Kidney epithelial cell (primary cell): Measurements from ENCODE around the gene ADK. TPM values are rescaled to one million over a fixed set of nuclear protein-coding genes. Genes with fewer than 3 reads are reported as not detected.
"Not testable (repeated sequence)": the region's sequence is repeated elsewhere in the genome, so short reads cannot be mapped to it uniquely, and the experiment has no call there.

Experiments used
- DNase-seq: peaks from one replicate; pipeline ENCODE4 v3.0.0-alpha.2; 2010; ENCODE audit warnings: low read depth
- H3K27me3 ChIP-seq: 2 replicates; pipeline ENCODE4 v1.6.0; 2011; ENCODE audit warnings: low read length; ENCODE audit not compliant: control insufficient read depth, insufficient read depth
- H3K36me3 ChIP-seq: 2 replicates; pipeline ENCODE4 v1.5.1; 2011; ENCODE audit warnings: low read length; ENCODE audit not compliant: control insufficient read depth, insufficient read depth
- H3K4me3 ChIP-seq: 2 replicates; pipeline ENCODE4 v1.5.1; 2011; ENCODE audit warnings: low read depth, mild to moderate bottlenecking, control low read depth, low read length
- total RNA-seq: library from RNA; depleted of rRNA; stranded (reverse); fragments of >200 nt; gene quantifications from 2 replicates; pipeline ENCODE4 v1.2.3, GENCODE V29; 2015
- TF ChIP-seq, protein P1 (sequence below): IDR thresholded peaks from 2 replicates; pipeline ENCODE4 v1.5.1; 2011; ENCODE audit warnings: mild to moderate bottlenecking, moderate library complexity, low read length, control low read depth, inconsistent platforms; ENCODE audit not compliant: insufficient read depth, poor library complexity, severe bottlenecking

The ADK gene
- total RNA-seq, 1 donor from 2014 or later = 43.6 TPM

DNA sequence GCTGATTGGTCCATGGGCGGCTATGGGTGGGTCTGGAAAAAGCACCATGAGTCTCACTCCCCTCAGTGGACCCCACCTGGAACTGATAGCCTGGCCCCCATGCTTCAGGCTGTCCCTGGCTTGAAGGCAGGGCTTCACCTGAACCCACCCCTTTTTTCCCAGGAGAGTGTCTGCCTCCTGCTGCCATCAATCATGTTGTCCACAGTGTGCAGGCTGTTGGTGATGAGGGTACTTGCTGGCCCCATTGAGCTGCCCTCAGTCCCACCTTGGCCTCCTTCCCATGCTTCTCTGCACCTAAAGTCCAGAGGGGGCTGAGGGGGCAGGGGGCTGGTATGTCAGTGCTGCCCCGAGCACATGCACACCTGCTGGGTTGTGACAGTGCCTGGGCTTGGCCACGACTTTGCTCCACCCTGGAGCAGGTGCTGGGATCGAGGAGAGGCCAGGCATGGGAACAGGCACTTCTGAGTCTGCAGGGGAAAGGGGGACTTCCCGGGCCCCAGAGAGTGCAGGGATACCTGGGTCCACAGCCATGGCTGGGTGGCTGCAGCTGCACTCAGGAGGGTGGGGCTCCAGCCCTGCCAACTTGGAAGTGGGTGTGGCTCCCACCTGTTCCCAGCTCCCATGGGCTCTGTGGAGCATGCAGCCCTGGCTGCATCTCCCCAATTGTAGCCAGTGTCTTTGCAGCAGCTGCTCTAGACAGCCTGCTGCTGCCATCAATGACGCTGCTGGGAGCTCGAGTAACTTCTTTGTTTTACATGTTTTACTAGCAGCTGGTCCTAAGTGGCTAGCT, 56.9 kb downstream of the ADK start:
- no peak for DNase-seq
- TF ChIP-seq, protein P1, sequence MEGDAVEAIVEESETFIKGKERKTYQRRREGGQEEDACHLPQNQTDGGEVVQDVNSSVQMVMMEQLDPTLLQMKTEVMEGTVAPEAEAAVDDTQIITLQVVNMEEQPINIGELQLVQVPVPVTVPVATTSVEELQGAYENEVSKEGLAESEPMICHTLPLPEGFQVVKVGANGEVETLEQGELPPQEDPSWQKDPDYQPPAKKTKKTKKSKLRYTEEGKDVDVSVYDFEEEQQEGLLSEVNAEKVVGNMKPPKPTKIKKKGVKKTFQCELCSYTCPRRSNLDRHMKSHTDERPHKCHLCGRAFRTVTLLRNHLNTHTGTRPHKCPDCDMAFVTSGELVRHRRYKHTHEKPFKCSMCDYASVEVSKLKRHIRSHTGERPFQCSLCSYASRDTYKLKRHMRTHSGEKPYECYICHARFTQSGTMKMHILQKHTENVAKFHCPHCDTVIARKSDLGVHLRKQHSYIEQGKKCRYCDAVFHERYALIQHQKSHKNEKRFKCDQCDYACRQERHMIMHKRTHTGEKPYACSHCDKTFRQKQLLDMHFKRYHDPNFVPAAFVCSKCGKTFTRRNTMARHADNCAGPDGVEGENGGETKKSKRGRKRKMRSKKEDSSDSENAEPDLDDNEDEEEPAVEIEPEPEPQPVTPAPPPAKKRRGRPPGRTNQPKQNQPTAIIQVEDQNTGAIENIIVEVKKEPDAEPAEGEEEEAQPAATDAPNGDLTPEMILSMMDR = no peak
- H3K27me3 ChIP-seq = no peaks in the 10 kb centered on the region
- no peaks in the 10 kb centered on the region for H3K36me3 ChIP-seq
- no peak overlapping the region for H3K4me3 ChIP-seq

DNA sequence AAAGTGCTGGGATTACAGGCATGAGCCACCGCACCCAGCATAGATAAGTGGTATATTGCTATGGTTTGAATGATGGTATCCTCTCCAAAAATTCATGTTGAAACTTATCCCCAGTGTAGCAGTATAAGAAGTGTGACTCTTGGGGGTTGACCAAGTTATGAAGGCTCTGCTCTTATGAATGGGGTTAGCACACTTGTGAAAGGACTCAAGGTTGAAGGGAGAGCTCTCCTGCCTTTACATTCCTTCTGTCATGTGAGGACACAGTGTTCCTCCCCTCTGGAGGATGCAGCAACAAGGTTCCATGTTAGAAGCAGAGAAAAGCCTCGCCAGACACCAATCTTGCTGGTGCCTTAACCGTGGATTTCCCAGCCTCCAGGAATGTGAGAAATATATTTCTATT, 58.0 kb downstream of the ADK start:
- H3K4me3 ChIP-seq = no peak overlapping the region
- H3K27me3 ChIP-seq = no peaks in the 10 kb centered on the region
- no peak for DNase-seq
- TF ChIP-seq, protein P1 = no peak
- no peaks in the 10 kb centered on the region for H3K36me3 ChIP-seq

DNA sequence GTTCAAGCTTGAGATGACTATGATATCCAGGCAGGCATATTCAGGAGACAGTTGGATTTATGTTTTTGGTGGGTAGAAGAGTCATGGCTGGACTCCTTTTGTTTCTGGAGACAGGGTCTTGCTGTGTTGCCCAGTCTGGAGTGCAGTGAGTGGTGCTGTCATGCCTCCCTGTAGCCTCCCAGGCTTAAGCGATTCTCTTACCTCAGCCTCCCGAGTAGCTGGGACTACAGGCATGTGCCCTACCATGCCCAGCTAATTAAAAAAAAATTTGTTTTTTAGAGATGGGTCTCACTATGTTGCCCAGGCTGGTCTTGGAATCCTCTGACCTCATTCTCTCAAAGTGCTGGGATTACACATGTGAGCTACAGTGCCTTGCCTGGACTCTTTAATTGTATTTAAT, 62.0 kb downstream of the ADK start:
- TF ChIP-seq, protein P1 = no peak
- Histone ChIP-seq H3K36me3 (no peaks in the 10 kb centered on the region), H3K4me3 (no peak overlapping the region), H3K27me3 (no peaks in the 10 kb centered on the region)
- DNase-seq = no peak

DNA sequence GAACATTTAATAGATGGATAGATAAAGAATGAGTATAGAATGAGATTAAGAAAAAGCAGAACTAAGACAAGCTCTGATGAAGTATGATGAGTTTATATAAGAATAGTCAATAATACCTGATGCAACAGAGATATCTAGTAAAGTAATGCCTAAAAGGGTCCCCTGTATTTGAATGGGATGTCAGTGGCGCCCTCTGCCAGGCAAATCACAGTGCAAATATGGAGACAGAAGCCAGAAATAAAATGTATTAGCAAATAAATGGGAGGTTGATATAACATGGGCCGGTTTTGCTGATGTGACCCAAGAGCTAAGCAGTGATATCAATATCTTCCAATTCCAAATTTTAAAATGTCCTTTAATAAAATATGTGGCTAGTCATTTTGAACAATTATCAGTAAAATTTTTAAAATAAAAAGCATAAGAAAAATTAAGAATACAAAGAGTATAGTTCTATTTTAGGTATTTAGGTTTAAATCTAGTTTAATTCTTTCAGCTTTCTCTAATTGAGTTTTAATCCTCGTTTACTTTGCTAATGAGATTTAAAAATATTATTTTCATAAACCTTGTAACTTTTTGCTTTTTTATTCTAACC, 62.6 kb downstream of the ADK start:
- no peaks in the 10 kb centered on the region for H3K36me3 ChIP-seq
- TF ChIP-seq, protein P1 = peak; percentile 67
- H3K27me3 ChIP-seq = no peaks in the 10 kb centered on the region
- no peak for DNase-seq
- H3K4me3 ChIP-seq = no peak overlapping the region

DNA sequence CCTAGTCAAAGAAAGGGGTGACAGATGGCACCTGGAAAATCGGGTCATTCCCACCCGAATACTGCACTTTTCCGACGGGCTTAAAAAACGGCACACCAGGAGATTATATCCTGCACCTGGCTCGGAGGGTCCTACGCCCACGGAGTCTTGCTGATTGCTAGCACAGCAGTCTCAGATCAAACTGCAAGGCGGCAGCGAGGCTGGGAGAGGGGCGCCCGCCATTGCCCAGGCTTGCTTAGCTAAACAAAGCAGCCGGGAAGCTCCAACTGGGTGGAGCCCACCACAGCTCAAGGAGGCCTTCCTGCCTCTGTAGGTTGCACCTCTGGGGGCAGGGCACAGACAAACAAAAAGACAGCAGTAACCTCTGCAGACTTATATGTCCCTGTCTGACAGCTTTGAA, 66.1 kb downstream of the ADK start:
- not testable (repeated sequence) for H3K4me3 ChIP-seq, H3K36me3 ChIP-seq, DNase-seq, H3K27me3 ChIP-seq

DNA sequence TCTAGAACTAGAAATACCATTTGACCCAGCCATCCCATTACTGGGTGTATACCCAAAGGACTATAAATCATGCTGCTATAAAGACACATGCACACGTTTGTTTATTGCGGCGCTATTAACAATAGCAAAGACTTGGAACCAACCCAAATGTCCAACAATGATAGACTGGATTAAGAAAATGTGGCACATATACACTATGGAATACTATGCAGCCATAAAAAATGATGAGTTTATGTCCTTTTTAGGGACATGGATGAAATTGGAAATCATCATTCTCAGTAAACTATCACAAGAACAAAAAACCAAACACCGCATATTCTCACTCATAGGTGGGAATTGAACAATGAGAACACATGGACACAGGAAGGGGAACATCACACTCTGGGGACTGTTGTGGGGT, 71.4 kb downstream of the ADK start:
- not testable (repeated sequence) for DNase-seq, H3K27me3 ChIP-seq, H3K36me3 ChIP-seq, H3K4me3 ChIP-seq
